CD14-positive monocyte (primary cell): ENCODE results near the gene HSPB6. TPM values are rescaled to one million over a fixed set of nuclear protein-coding genes. Genes with fewer than 3 reads are reported as not detected.

ENCODE experiments used
- DNase-seq, 3 donors: peaks; one replicate each; pipeline ENCODE4 v3.0.0-alpha.2; 2011 to 2022
- H2AFZ ChIP-seq: 2 replicates; pipeline ENCODE4 v1.6.0; 2012; ENCODE audit warnings: mild to moderate bottlenecking, low read depth, low read length, inconsistent platforms; ENCODE audit not compliant: insufficient read depth, poor library complexity, severe bottlenecking
- H3K27ac ChIP-seq, 2 donors: 1 replicate in 1 of 2; 2 replicates in 1 of 2; pipeline ENCODE4 v1.5.1; 2012 to 2013; ENCODE audit warnings: low read length in 2 of 2, control low read depth in 1 of 2, inconsistent platforms in 1 of 2, low read depth in 1 of 2, mild to moderate bottlenecking in 1 of 2
- H3K27me3 ChIP-seq, 2 donors: one replicate each; pipeline versions ENCODE4 v1.6.0 to v1.6.1; 2011 to 2013; ENCODE audit warnings: low read length in 2 of 2; ENCODE audit not compliant: control insufficient read depth in 2 of 2, insufficient read depth in 2 of 2
- H3K36me3 ChIP-seq, 2 donors: replicated peaks in 1 of 2; 1 replicate in 1 of 2; 2 replicates in 1 of 2; pipeline versions ENCODE4 v1.5.1 to v1.6.1; 2012 to 2013; ENCODE audit warnings: low read length in 2 of 2, control low read depth in 1 of 2, inconsistent platforms in 1 of 2, mild to moderate bottlenecking in 1 of 2; ENCODE audit not compliant: insufficient read depth in 2 of 2, control insufficient read depth in 1 of 2
- H3K4me1 ChIP-seq, 2 donors: 1 replicate in 1 of 2; 2 replicates in 1 of 2; pipeline versions ENCODE4 v1.5.1 to v1.6.1; 2012 to 2013; ENCODE audit warnings: low read length in 2 of 2, control low read depth in 1 of 2, inconsistent platforms in 1 of 2, mild to moderate bottlenecking in 1 of 2, moderate library complexity in 1 of 2; ENCODE audit not compliant: insufficient read depth in 2 of 2, control insufficient read depth in 1 of 2
- H3K4me2 ChIP-seq: replicated peaks from 2 replicates; pipeline ENCODE3; 2012; ENCODE audit warnings: low read length, moderate library complexity, mild to moderate bottlenecking; ENCODE audit not compliant: poor library complexity, severe bottlenecking; ENCODE audit errors: extremely low read depth
- H3K4me3 ChIP-seq, 3 experiments: fragments of 200-600 bp in 1 of 3; sonication (generic) in 1 of 3; replicated peaks in 1 of 3; 1 replicate in 2 of 3; 2 replicates in 1 of 3; pipeline ENCODE4 v1.5.1; 2011 to 2013; ENCODE audit warnings: low read length in 3 of 3, mild to moderate bottlenecking in 3 of 3, control low read depth in 2 of 3, low read depth in 2 of 3, inconsistent platforms in 1 of 3, moderate library complexity in 1 of 3
- H3K79me2 ChIP-seq: 2 replicates; pipeline ENCODE4 v1.6.0; 2012; ENCODE audit warnings: mild to moderate bottlenecking, control low read depth, inconsistent platforms, low read length, moderate library complexity; ENCODE audit not compliant: insufficient read depth
- H3K9ac ChIP-seq: 2 replicates; pipeline ENCODE4 v1.6.0; 2017; ENCODE audit warnings: low read length, mild to moderate bottlenecking; ENCODE audit not compliant: insufficient read depth, poor library complexity, severe bottlenecking
- H3K9me3 ChIP-seq, 2 donors: replicated peaks in 1 of 2; 1 replicate in 1 of 2; 2 replicates in 1 of 2; pipeline versions ENCODE4 v1.5.1 to v1.6.1; 2012 to 2013; ENCODE audit warnings: low read length in 2 of 2, control low read depth in 1 of 2; ENCODE audit not compliant: control insufficient read depth in 1 of 2, insufficient read depth in 1 of 2
- H4K20me1 ChIP-seq: 2 replicates; pipeline ENCODE4 v1.6.0; 2012; ENCODE audit warnings: mild to moderate bottlenecking, low read length, control low read depth, moderate library complexity; ENCODE audit not compliant: insufficient read depth
- H3K27ac Mint-ChIP-seq, 7 donors: one replicate each; pipeline ENCODE4 v1.8.0; 2020; ENCODE audit warnings: mild to moderate bottlenecking in 7 of 7, mixed read lengths in 7 of 7, moderate library complexity in 6 of 7, inconsistent platforms in 2 of 7
- H3K27me3 Mint-ChIP-seq, 3 donors: one replicate each; pipeline ENCODE4 v1.8.0; 2021 to 2022; ENCODE audit warnings: low read depth in 3 of 3, mild to moderate bottlenecking in 3 of 3, mixed read lengths in 3 of 3, moderate library complexity in 3 of 3, inconsistent platforms in 1 of 3
- H3K36me3 Mint-ChIP-seq, 2 donors: one replicate each; pipeline ENCODE4 v1.8.0; 2020; ENCODE audit warnings: mixed read lengths in 2 of 2, inconsistent platforms in 1 of 2, mild to moderate bottlenecking in 1 of 2
- H3K4me1 Mint-ChIP-seq: one replicate; pipeline ENCODE4 v1.8.0; 2020; ENCODE audit warnings: mild to moderate bottlenecking, mixed read lengths
- H3K4me3 Mint-ChIP-seq, 2 donors: one replicate each; pipeline ENCODE4 v1.8.0; 2020; ENCODE audit warnings: mild to moderate bottlenecking in 2 of 2, mixed read lengths in 2 of 2, moderate library complexity in 1 of 2
- H3K9me3 Mint-ChIP-seq, 7 donors: one replicate each; pipeline ENCODE4 v1.8.0; 2020 to 2022; ENCODE audit warnings: mixed read lengths in 7 of 7, mild to moderate bottlenecking in 6 of 7, moderate library complexity in 6 of 7, inconsistent platforms in 2 of 7
- CTCF ChIP-seq: fragments of 200-600 bp; IDR thresholded peaks from one replicate; pipeline ENCODE4 v1.8.0; 2022; ENCODE audit warnings: antibody characterized with exemption, mild to moderate bottlenecking
- WGBS: methylation state at CpG from one replicate; pipeline ENCODE4 v1.1.5; 2013; ENCODE audit warnings: missing lambda C conversion rate; ENCODE audit not compliant: insufficient coverage; 5-methylcytosine and 5-hydroxymethylcytosine counted together
- intact Hi-C, 2 donors: fragments of 100-400 bp; cut with micrococcal nuclease; formaldehyde crosslinking; loops; one replicate each; pipeline versions ENCODE4 v1.15.0 to v1.15.1; 2023
- polyA plus RNA-seq, 3 donors: library from polyadenylated mRNA; depleted of rRNA in 1 of 3; unstranded in 2 of 3; stranded (reverse) in 1 of 3; fragments of 300-500 nt in 2 of 3; fragments of >200 nt in 1 of 3; fragmentation: Illumina TruSeq in 2 of 3; gene quantifications; 1 replicate in 2 of 3; 2 replicates in 1 of 3; pipeline ENCODE4 v1.2.3, GENCODE V29; 2012 to 2021

The HSPB6 gene
- polyA plus RNA-seq, 3 donors, result not detected

GRCh38 chr19:35789195-35789977 is 32.6 kb upstream of the HSPB6 start:
- no peak overlapping the region for H3K4me3 Mint-ChIP-seq

More at GRCh38 chr19:35789195-35789977, 32.6 kb upstream of the HSPB6 start:
- Mint-ChIP-seq H3K36me3 (peaks cover 10 to 19% of the 10 kb centered on the region in 2 donors), H3K27ac (no peak overlapping the region), H3K9me3 (no peaks in the 10 kb centered on the region), H3K27me3 (peaks cover 2 to 10% (median 9%) of the 10 kb centered on the region in 3 donors), H3K4me1 (no peaks in the 10 kb centered on the region)
- no peak for DNase-seq
- Histone ChIP-seq H3K79me2 (no peaks in the 10 kb centered on the region), H2AFZ (no peak overlapping the region), H3K4me3 (no peak overlapping the region), H3K9ac (no peak overlapping the region), H3K27me3 (no peaks in the 10 kb centered on the region), H3K27ac (no peak overlapping the region), H3K9me3 (no peaks in the 10 kb centered on the region), H3K36me3 (peaks cover 7% of the 10 kb centered on the region in 2 donors), H4K20me1 (no peaks in the 10 kb centered on the region), H3K4me2 (no peak overlapping the region), H3K4me1 (no peaks in the 10 kb centered on the region)
- WGBS, result 90% methylated on average over 11 of the region's 11 CpGs
- intact Hi-C loops, result no loop called here
- TF ChIP-seq CTCF, result no peak
